HG02571 (cell line): ENCODE measurements around the gene PCNX1.

Experiments used
- ATAC-seq: cut with Tn5 transposase; IDR thresholded peaks from one replicate; pipeline ENCODE4 v1.9.1; 2021; ENCODE audit warnings: mild to moderate bottlenecking, moderate library complexity; ENCODE audit not compliant: unreplicated experiment

Gene PCNX1

DNA sequence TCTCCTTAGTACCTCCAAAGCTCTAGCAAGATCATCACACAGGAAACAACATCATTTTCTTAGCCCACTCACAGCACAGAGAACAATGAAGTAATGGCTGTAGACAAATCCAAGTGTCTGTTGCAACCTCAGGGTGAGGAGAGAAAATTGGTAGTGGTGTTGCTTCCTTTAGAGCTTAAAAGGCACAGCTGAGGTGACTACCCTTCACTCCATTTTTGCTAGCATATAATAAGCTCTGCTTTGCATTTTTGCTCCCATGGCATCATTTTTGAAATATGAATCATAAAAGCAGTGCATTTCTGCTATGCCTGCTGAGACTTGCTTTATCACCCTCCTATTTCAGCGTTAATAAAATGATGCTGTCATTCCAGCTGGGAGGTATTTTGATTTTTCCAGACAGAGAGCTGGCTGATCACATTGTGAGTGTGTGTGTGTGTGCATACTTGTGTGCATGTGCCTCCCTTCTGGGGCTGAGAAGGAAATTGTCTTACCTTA lies 18.5 kb upstream of the PCNX1 start:
- ATAC-seq = no peak

DNA sequence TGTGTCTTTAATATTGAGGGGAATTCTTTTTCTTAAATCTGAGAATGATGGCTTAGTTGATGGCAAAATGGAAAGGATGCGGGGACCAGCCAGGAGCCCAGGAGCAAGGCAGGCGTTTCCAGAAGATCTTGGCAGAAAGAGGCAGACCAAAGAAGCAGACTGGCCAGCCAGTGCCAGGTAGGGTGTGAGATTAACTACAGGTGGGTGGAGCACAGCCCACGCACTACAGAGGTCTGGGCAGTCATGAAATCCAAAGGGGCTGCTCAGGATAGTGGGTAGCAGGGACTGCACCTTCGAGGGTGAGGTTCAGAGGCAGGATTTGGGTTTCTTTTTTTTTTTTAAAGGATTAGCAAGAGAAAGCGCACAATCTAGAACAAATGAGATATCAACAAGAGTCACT lies 17.7 kb upstream of the PCNX1 start:
- ATAC-seq = no peak

DNA sequence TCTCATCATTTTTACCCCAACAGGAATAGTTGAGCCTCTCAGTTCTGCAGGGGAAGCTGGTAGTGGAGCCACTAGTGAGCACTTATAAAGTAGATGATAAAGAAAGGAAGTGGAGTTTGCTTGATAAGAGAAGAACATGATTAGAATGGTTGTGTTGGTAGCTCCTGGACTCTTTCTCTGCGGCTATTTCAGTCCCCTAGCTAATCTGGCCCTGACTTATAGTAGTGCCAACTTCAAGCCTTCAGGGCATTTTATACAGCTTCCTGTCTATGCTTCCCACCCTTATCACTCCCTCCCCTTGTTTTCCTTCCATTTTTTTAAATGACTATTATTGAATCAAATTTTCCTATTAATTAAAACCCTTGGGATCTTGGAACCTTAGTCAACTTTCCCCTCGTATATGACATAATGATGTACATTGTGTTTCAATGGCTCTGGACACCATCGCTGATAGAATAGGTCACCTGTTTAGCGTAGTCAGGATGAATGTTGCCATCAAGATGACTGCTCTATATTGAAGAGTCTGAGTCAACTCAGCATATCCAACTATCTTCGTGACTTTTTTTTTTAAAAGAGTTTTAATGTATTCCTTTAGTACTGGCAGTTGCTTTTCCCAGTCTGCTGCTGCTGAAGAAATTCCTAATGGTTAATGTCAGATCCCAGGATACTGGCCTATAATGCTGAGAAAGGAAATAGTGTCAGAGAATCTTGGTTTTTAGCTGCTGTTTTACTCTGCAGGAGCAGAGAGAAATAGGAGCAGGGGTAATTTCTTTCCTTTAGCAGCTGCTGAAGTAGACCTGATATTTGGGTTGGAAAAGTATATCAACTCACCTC lies 16.2 kb upstream of the PCNX1 start:
- no peak for ATAC-seq

DNA sequence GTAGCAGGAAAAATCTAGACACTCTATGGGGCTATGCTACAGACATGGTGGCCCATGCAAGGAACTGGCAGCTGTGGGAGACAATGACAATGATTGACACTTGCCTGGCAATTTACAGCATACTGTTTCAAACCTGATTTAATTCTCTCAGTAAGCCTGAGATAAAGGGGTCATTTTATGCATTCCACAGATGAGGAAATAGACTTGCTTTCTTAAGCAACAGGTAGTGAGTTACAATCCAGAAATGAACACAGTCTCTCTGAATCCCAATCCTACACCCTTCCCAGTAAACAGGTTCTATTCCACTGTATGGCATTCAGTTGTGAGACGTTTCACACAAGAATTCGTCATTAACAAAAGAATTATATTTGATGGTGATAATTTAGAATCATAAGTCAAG lies 15.5 kb upstream of the PCNX1 start:
- ATAC-seq = no peak

DNA sequence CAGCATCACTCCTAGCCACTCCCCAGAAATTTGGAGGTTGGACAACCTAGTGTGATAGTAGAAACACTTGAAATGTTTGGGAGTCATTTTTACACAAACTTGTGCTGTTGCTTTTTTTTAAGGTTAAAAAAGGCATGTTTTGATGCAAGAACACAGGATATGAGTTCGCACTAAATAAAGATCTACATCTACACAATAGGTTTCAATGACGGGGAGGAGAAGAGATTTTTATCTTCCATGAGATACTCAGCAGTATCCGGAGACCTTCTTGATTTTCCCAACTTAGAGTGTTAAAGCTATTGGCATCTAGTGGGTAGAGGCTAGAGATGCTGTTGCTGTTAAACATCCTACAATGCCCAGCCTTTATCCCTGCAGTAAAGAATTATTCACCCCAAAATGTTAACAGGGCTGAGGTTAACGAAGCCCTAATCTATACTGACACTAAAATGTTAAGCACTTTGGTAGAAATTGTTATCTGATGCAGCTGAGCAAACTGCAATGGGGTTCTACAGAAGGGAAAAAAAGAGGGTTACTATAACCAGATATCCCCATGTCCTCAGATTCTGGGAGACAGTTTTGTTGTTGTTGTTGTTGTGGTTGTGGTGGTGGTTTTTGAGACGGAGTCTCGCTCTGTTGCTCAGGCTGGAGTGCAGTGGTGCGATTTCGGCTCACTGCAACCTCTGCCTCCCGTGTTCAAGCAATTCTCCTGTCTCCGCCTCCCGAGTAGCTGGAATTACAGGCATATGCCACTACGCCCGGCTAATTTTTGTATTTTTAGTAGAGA lies 14.0 kb upstream of the PCNX1 start:
- no peak for ATAC-seq

DNA sequence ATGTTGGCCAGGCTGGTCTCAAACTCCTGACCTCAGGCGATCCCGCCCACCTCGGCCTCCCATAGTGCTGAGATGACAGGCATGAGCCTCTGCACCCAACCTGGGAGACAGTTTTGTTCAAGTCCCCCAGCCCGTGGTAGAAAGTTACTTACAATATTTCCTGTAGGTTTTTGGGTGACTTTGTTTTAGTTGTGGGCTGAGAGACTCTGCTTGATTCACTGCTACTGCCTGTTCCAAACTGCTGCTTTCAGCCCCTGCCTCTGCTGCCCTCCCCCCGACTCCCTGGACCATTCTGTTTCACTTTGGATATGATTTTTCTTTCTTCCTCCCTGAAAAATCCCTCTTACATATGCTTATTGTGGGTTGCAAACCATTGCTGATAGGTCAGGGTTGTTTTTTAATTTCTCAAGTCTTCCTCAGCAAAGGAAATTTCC lies 13.4 kb upstream of the PCNX1 start:
- no peak for ATAC-seq

DNA sequence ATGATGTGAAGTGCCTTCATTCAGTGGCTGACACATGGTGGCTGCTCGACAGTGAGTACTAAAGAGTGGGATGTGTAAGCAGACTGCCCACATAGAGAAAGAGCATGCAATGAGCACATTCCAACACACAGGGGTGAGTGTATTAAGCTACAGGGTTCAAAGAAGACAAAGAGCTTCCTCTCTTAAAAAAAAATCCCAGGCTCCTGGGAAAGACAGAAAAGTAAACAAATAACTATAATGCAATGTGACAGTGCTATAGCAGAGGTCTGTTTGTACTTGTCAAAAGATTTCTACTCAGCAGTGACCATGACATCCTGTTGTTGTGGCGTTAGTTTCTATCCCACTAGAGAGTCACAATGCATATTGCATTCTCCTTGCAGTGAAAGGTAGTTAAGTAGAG lies 12.4 kb upstream of the PCNX1 start:
- ATAC-seq = no peak

DNA sequence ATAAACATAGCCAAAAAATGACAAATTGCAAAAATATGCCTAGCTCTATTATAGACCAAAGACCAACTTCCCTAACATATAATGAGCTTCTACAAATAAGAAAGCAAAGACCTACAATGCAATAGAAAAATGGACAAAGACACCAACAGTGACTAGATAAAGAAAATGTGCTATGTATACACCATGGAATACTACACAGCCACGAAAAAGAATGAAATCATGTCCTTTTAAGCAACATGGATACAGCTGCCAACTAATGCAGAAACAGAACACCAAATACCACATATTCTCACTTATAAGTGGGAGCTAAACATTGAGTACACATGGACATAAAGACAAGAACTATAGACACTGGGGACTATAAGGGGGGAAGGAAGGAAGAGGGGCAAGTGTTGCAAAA lies 10.9 kb upstream of the PCNX1 start:
- no peak for ATAC-seq

DNA sequence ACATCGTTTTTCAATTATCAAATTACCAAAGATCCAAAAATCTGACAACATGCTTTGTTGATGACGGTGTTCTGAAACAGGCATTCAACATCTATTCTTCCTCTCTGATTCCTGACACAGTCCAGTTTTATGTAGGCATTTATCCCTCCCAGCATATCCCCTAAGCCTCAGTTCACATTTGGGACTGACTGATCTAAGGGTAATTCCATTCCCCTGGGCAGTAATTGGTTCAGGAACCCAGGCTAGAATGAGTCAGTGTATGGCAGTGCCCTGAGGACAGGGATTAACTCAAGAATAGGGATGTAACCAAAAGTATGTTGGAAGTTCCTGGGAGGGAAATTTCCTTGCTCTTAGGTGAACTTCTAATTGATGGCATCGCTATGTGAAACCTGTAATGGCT lies 10.3 kb upstream of the PCNX1 start:
- no peak for ATAC-seq

DNA sequence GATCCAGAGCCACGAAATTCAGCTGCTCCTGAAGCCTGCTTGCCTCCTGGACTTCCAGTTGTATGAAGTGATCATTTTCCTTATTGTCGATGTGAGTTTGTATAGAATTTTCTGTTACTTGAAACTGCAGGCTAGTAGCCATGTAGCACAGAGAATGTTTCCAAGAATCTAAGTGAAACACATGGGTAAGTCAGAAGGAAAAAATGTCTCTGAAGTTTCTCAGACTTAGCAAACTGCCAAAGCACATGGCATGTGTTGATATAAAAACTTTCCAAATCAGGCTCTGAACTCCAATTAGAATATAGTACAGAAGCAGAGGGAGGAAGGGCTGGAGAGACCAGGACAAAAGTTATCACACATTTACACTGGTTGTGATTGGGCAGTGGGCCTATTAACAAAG lies 9.8 kb upstream of the PCNX1 start:
- ATAC-seq = no peak

DNA sequence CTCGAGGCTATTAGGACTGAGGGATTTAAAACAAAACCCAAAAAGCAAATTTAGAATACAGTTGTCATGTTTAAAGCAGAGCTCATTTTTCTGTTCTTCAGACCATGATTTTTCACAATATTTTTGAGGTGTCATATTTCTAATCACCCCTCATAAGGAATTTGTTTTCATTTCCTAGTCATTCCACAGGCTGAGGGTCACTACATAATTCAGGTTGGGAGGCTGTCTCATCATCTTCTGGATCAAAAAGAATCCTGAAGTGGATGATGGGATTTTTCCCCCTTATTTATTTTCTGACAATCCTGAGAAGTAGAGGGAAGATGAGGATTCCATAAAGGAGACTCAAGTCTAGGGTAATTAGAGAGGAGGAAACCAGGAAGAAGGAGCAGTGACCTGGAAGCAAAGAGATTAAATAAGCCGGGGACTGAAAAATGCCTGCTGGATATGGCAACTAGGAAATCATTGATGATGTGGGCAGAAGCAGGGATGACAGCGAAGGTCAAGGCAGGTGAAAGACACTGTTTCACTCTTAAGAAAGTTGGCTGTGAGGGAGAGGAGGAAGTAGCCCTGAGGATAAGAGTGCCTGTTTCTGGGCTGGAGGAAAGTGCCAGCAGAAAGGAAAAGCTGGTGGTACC lies 9.0 kb upstream of the PCNX1 start:
- no peak for ATAC-seq

DNA sequence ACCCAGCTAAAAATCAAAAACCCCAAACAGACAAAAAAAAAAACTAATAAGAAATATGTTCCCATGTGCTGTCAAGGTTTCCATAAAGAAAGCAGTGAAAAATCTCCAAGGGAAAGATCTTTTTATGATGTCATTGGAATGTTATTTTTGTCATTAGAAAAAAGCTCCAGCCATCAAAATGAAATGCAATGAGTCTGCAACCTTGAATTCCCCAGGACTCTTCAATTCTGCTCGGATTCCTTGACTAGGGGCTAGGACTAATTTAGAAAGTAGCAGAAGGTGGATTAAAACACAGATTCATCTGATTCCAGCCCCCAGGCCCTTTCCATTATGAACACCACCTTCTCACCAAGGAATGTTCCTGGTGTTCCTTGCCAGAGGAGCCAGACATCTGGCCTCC lies 6.0 kb upstream of the PCNX1 start:
- no peak for ATAC-seq

DNA sequence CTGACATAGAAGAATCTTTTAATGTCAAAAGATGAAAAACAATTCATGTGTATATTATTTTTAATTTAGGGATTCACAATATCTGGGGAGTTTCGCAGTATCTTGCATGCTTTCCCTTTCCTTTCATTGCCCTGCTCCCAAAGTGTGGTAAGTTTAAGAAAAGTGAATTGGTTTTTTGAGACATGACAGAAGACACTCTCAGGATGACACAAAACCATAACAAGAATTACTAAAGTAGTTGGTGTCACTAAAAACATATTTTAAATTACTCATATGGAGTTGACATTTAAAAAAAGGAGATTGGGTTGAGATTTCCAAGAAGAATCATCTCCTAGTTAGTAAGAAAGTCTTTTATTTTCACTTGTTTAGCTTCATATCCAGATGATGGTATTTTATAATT lies 5.1 kb upstream of the PCNX1 start:
- ATAC-seq = no peak

DNA sequence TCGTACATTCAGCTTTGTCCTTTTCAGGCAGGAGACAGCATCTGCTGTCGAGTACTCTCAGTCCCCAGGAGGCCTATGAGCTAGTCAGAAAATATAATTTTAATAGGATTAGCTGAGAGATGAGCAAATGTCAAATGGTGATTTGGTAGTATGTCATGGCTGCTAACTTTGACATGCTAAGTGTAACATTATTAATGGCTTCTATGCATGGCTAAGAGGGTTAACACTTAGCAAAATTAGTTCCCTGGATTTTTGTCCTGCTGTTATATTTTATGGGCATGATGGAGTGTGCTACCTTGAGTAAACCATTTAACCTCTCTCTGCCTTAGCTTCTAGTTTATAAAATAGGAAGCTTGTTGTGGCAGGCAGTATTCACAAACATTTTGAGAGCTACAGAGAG lies 2.9 kb upstream of the PCNX1 start:
- no peak for ATAC-seq

DNA sequence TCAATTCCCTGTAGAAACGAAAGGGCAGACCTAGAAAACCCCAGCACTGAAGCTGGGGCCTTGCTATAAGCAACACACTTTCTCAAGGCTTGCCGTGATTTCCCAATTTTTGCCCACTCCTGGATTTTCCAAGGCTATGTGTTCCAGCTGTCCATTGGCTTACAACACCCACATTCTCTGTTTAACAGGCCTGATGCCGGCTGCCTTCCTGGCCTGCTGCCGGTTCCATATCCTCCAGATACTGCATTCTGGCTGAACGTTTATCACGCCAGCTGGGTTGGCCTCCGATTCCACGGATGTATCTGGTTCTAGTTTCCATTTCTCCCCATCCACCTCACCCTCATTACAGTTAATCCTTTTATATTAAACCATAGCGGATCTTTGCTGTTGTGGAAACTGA lies 2.0 kb upstream of the PCNX1 start:
- ATAC-seq = no peak

DNA sequence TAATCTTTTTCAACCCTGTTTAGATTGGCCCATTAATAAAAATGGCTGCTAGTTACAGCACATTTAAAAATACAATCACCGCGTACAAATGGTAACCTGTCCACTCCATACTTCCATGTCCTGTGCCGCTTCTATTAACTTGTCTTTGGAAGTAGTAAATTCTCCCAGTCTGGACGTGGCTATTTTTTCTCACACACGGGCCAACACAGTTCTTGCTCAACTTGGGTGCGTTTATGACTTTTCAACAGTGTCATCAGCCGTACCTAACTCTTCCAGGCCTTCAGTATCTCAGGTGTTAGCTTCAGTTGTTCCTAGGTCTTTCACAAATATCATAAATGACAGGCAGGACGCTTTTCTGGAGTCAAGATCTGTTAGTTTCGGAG lies 475 bp upstream of the PCNX1 start:
- ATAC-seq = no peak

DNA sequence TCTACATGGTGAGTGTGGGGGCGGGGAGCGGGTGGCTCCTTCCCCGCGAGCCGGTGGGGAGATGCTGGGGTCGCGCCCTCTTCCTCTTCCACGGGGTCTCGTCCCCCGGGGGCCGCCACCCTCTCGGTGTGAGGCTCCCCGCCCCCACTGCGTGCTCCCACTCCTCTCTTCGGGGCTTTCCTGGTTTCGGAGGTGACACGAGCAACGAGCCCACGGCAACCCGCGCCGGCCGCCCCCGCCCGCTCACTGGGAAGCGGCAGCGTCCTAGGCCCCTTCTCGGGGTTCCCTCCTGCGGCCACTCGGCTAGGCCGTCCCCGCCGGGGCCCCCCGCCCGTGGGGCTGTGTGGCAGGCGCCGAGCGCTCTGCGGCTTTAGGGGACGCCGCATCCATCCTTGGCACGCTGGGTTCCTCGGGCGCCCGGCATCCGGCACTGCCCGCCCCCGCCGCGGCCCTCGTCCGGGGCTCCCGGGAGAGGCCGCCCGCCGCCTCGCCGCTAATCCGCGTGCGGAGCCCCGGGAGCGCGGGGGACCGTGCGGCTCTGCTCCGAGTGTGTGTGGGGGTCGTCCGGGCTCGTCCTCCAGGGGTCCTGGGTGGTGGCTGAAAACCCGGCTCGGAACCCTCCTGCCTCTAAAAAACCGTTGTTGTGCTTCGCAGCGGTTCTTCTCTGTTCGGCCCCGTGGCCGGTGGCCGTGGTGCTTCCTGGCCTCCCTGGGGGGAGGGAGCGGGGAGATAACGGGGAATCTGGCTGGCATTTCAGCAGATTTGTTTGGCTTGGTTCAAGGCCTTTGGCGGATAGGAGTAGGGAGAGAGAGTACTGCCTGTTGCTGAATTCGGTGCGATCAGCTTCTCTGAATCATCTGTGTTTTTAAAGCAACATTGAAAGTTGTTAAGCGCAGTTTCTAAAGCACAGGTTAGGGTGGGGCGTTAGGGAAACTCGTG lies 1.0 kb downstream of the PCNX1 start:
- peak; percentile 25 for ATAC-seq

DNA sequence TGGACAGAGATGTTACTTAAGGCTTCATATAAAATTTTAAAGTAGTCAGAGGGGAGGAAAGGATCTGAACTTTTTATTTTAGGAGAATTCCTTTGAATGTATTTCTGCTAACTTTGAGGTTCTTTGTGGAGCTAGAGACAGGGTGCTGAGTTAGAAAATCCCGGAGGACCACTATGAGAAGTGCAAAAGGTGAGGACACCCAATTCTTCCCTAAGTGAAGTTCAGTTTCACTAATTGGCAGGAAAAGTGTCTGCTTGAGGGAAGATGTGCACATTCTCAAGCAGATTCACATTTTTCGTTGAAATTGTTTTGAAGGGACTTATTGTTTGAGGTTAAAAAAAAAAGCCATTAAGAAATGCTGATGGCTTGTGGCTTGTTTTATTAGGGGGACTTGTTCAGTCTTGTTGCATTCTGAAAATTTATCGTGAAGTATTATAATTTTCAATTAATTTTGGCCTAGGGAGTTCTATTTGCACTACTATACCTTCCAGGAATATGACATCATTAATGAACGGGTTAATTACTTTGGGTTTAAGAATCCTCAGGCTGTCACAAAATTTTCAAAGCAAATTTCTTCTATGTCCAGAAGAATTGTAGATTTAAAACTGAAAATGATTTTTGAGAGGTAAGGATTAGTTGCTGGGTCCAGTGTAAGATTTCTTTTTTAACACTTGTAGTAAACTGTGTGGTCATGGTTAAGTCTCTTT lies 1.8 kb downstream of the PCNX1 start:
- ATAC-seq = no peak

DNA sequence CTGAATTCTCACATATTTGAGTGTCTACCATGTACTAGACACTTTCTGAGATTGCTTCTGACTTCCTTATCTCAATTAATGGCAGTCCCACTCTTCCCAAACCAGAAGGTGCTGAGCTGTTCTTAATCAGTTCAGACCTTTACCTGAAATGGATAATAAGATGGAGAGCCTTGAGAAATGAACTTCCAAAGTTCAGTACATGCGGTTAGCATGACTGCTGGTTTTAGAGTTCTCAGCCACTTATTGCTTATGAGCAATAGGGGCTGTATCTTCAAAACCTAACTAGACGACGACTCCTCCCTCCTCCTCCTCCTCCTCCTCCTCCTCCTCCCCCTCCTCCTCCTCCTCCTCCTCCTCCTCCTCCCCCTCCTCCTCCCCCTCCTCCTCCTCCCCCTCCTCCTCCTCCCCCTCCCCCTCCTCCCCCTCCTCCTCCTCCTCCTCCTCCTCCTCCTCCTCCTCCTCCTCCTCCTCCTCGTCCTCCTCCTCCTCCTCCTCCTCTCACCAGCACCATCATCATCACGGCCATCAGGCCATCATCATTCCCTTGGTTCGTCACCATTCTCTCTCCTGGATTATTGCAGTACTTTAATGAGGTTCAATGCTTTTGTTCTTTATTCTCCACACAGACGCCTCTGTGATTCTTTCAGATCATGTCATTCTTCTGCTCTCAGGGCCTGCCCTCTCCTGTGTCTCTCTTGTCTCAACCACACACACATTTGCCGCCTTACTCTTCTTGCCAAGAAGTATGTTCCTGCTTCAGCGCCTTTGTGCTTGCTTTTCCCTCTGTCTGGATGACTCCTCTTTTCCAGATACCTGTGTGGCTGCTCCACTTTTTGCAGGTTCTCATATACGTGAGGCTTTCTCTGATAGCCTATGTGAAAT lies 2.7 kb downstream of the PCNX1 start:
- ATAC-seq = no peak
